HG02973 (cell line): Measurements from ENCODE around the gene IFIT1.

Source experiments
- ATAC-seq: cut with Tn5 transposase; IDR thresholded peaks from one replicate; pipeline ENCODE4 v1.9.1; 2021; ENCODE audit warnings: moderate library complexity; ENCODE audit not compliant: unreplicated experiment

IFIT1 gene, protein sequence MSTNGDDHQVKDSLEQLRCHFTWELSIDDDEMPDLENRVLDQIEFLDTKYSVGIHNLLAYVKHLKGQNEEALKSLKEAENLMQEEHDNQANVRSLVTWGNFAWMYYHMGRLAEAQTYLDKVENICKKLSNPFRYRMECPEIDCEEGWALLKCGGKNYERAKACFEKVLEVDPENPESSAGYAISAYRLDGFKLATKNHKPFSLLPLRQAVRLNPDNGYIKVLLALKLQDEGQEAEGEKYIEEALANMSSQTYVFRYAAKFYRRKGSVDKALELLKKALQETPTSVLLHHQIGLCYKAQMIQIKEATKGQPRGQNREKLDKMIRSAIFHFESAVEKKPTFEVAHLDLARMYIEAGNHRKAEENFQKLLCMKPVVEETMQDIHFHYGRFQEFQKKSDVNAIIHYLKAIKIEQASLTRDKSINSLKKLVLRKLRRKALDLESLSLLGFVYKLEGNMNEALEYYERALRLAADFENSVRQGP

DNA sequence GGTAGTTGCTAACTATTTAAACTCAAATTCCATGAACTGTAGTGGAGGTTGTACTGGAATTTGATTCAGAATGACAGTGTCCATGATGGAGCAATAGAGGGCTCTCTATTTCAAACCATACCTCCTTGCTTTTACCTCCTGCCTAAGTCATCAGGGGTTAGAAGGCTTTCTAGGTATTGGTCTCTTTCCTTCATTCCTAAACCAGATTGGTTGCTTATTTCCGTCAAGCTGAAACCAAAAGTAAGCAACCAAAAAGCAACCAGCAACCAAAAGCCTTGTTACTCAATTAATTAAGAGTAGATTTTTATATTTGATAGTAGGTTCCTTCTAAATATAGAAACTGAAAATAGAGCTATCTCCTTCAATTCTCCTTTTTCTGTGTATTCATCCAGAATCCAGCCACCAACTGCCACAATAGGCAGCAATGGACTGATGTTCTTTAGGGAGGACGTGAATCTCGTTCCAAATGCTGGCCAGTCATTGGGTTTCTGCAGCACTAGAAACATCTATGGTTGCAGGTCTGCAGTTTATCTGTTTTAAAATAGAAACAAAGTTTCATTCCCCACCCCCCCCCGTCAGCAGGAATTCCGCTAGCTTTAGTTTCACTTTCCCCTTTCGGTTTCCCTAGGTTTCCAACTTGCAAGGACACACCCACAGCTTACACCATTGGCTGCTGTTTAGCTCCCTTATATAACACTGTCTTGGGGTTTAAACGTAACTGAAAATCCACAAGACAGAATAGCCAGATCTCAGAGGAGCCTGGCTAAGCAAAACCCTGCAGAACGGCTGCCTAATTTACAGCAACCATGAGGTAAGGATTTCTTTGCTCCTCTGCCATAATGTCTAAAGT, at the start of gene IFIT1:
Gene IFIT1, plus strand, starts transcription at position 717 of the 850 bp plus-strand sequence. Its CDS starts 90 bp downstream, at position 807.
- ATAC-seq = peak; percentile 68

GRCh38 chr10:89343089-89343767, 49.2 kb upstream of the IFIT1 start:
- ATAC-seq = no peak

GRCh38 chr10:89344156-89344555, 48.3 kb upstream of the IFIT1 start:
- no peak for ATAC-seq

DNA sequence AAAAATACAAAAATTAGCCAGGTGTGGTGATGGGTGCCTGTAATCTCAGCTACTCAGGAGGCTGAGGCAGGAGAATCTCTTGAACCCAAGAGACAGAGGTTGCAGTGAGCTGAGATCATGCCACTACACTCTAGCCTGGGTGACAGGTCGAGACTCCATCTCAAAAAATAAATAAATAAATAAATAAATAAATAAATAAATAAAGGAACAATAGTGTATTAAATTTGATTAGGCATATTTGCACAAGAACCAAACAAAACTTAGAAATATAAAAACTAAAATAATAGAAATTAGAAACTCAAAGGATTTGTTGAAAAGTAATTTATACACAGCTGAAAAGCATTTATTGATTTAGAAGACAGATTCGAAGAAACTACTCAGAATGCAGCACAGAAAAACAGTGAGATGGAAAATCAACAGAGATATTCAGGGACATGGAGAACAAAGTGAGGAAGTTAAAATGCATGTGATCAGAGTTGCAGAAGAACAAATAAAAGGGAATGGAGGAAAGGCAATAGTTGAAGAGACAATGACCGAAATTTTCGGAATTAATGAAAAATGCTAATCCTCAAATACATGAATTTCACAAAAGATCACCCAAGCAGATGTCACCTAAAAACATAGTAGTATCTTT, 46.9 kb upstream of the IFIT1 start:
- no peak for ATAC-seq

DNA sequence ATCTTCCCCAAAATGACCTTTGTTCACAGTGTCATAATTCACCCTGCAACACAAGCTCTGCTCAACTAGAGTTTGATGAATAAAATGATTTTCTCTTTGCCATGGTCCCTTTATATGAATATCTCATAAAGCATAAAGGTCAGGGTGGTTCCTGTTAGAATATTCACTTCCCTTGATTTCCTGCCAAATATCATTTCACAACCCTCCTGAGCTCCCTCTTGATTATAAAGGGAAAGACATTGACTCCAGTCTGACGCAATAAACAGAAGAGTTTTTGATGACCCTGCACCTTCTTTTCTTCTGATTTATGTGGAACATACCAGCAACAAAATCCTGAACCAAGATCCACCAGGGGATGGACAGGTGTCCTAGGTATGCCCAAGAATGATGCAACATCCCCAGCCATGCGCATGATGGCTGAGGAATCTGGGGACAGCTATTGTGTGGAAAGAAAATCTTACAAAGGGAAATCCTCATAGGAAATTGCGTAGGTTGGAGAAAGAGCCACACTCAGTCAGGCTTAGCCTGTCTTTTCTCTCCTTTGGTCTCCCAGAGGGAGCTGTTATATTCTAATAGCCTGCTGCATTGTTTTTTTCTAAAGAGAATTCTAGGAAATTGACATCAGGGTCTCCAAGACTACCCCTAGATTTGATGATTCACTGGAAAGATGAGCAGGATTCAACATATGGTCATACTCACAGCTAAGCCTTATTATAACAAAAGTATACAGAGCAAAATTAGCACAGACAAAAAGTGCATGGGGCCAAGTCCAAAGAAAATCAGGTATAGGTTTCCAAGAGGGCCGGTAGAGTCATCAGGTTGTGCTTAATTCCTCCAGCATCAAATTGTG, 45.8 kb upstream of the IFIT1 start:
- ATAC-seq = no peak

DNA sequence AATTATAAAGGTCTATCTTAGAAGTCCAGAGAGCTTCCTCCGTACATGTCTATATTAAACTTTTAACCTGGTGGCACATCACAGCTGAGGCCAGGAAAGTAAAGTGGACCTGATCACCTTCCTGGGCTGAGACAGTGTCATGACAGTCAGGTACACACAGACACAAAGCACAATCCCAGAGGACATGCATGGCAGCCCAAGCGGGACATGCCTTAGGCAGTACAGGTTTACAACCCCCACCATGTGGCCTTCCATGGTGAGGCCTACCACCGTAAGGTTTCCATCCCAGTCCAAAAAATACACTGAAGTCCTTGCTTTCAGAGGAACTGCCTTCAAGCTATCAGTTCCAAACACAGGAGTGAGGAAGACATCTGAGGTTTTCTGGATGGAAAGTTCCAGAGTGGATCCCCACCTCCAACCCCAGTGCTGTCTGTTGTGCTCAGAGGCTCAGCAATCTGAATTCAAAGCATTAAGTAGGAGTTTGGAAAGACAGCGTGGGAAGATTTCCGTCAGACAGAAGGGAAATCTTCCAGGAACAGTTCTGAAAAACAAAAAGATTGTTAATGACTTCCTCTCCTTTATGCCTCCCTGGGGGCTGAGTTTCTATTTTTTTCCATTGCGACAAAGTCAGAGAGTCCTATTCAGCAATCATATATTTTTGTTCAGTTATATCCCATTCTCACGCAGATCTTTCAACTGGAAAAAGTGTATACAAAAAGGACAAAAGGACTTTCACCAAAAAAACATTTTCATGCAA, 44.5 kb upstream of the IFIT1 start:
- ATAC-seq = no peak

DNA sequence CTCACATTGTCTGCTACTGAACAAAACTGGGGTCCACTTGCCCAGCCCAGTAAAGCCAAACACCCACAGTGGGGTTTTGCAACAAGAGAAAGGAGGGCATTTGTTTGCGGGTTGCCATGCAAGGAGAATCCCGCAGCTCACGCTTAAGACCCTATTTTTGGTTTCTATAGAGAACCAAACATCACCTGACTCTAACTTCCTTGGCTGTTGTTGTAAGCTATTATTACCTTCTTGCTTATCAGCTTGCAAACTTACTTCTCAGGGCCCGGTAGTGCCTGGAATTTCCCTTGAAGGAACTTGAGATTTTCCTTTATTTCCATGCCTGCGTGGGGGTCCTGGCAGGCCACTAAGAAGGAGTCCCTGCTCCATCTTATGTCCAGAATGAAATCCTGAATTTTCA, 43.9 kb upstream of the IFIT1 start:
- ATAC-seq = no peak

GRCh38 chr10:89348975-89349374, 43.4 kb upstream of the IFIT1 start:
- ATAC-seq = no peak

GRCh38 chr10:89350631-89351315, 41.6 kb upstream of the IFIT1 start:
- ATAC-seq = peak; percentile 33

GRCh38 chr10:89351412-89351779, 41.0 kb upstream of the IFIT1 start:
- peak; percentile 91 for ATAC-seq

DNA sequence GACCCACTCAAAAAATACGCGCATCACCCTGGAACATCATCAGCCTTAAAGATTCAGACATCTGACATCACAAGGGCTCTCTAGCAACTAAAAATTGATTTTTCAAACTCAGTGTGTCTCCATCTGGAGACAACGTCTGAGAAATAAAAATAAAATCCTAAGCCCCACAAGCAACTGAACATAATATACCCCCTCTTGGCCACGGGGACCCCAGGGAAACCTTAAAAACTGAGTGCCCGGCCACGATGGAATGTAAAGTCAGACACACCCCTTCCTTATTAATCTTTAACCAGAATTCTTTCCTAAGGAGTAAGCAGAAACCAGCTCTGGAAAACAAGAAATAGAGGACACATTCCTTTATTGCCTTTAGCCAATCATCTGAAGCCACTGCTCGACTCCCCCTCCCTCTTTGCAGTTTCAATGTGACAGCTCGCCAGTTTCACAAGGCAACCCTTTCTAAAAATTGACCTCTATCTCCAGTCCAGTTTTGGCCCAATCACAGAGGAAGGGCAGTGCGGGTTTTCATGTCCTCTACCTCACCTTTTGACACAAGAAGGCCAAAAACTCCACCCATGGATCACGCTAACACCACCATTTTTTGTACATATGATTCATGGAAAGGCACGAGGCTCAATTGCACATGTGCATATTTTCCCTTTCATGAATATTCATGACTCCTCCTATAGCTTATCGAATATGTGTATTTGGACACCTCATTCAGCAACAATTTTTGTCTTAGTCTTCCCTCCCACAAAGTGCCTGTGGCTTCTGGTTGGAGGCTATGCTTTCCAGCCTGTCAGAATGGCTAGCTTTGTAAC, 40.4 kb upstream of the IFIT1 start:
- ATAC-seq = no peak

GRCh38 chr10:89352802-89353201, 39.6 kb upstream of the IFIT1 start:
- ATAC-seq = no peak

DNA sequence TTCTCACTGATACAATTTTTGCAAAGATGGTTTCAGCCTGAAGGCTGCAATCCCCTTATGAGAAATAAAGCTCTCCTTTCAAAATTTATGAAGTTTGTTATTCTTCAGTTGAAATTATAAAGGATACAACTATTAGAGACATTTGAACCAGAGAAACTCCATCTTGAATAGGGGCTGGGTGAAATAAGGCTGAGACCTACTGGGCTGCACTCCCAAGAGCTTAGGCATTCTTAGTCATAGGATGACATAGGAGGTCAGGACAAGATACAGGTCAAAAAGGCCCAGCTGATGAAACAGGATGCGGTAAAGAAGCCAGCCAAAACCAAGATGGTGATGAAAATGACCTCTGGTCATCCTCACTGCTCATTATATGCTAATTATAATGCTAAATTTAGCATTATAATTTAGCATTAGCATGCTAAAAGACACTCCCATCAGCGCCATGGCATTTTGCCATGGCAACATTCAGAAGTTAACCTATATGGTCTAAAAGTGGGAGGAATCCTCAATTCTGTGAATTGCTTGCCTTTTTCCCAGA, 37.0 kb upstream of the IFIT1 start:
- no peak for ATAC-seq

DNA sequence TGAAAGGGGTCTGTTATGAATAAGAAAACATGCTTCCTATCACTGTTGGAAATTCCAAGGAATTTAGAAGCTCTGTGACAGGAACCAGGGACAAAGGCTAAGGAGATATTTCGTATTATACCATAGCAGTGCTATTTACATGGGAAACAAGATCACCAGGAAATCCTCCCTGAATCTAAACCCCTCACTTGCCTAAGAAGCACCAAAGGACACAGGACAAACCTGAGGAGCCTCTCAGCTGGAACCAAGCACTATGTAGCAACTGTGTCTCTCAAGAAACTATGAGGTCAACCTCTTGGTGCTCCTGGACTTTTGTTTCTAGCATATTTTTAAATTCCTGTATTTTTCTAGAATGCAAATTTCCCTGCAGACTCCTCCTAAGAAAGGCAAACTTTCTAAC, 35.3 kb upstream of the IFIT1 start:
- no peak for ATAC-seq

DNA sequence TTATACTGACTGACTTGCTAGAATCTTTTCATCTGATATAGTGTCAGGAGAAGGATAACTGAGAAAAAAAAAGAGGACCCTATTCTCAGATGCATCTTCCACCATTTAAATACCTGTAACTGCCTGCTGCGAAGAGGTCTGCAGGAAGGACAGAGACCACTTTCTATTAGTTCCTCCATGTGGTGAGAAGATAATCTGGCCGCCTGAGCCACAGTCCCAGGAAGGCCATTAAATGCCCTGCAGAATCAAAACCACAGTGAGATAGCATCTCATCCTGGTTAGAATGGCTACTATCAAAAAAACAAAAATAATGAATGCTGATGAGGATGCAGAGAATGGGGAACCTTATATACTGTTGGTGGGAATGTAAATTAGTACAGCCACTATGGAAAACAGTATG, 34.4 kb upstream of the IFIT1 start:
- ATAC-seq = no peak

DNA sequence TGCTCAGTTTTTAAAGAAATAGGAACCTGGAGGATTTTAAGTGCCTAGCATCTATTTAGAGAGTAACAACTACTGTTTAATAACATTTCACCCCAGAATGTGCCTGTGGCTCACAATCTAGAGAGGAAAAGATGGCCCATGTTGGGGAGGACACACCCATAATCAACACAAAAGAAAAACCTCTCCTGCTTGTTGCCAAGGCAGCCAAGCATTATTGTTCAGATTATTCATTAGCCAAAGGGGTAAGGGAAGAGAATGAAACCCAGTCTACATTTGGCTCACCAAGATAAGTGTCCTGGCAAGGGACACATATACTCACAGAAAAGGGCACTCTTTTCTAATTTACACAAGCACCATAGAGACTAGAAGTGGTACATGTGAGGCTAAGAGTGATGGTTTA, 32.3 kb upstream of the IFIT1 start:
- no peak for ATAC-seq

GRCh38 chr10:89362929-89363328, 29.5 kb upstream of the IFIT1 start:
- no peak for ATAC-seq
